HTR-8/SVneo (cell line): Measurements from ENCODE around the gene EFCAB6.

Source experiments
- DNase-seq: peaks from one replicate; pipeline ENCODE4 v3.0.0; 2011; ENCODE audit warnings: low spot score, mixed read lengths; ENCODE audit not compliant: insufficient read length
- FAIRE-seq: peaks from 2 replicates; lab custom pipeline; 2011; peaks lifted over from hg19 to GRCh38; lab: Jason Lieb, UNC

Gene EFCAB6

DNA sequence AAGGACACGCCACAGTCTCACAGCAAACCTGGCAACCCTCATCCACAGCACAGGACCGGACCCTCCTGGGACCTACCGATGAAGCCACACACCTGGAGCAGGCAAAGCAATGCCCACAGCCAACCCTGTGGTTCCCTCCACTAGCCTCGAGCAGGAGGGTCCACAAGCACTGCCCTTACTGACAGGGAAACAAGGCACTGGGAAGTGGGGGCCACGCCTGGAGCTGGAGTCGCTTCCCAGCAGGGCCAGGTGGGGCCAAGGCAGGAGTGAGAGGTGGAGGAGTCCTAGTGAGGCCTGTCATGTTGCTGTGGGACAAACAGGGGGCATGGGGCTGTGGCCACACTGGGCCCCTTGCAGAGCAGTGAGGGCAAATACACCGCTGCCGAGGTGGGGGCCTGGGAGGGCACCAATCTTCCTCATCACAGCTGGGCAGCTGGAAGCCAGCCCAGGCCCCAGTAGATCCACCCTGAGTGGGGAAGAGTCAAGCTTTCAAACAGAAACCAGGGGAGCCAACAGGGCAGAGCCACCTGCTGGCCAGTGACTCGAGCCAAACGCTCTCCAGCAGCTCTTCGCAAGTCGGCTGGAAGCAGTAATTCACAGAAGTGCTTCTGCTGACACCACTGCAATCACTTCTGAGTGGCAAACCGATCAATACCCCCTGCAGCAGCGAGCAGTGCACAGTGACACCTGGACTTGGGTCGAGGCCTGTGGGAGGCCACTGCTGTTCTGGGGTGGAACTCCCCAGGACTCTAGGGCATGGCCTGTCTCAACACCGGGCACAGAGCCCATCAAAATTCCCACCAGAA is 36.5 kb upstream of the EFCAB6 start:
- FAIRE-seq (no peak), DNase-seq (peak; percentile 24)

DNA sequence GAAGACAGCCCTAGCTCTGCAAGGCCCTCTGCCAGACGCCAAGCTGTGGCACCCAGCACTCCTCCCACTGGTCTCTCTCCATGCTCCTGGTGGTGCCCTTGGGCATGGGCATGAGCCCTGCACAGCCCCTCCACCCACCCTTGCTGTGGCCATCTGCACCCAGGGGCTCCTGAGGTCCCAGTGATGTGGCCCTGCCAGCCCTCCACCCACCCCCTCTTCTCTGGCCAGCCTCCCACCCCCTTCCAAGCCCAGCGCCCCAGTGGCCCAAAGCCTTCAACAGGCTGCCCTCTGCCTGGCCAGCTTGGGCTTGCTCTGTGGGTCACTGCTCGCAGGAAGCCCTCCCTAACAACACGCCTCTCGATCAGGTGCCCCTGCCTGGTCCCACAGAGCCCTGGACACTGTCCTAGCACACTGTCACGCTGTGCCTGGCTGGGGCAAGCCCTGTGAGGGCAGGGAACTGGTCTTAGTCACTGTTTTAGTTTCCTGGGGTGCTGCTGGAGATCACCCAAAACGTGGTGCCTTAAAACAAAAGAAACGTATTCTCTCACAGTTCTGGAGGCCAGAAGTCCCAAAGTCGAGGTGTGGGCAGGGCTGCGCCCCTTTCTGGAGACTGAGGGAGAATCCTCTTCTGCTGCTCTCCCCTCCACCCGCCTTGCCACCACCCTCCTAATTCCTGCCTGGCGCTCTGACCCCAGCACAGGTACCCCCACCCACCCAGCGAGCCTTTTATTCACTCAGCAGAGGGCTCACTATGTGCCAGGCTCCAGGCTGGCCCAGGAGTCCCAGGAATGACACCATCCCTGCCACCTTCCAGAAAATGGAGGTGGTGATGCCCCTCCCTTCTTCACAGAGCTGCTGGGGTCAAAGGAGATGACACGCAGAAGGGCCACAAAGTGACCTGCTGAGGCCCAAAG is 35.5 kb upstream of the EFCAB6 start:
- FAIRE-seq: no peak

DNA sequence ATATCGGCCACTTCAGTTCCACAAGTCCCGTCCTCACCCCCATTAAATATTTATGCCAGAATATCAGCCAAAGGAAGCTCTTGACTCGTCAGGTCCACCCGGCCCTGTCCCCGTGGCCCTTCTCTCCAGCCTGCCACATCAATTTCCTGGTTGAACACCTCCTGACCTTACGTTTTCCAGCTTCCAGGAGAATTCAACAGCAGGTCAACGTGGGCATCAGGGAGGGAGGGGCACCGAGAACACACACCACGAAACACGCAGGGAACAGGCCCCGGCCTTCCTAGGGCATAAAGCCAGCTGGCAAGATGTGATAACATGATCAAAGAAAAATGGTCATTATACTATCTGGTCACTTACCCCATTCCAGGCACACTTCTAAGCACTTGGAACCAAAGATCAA is 34.9 kb upstream of the EFCAB6 start:
- DNase-seq (no peak), FAIRE-seq (no peak)

More for the DNA sequence above, 35.5 kb upstream of the EFCAB6 start:
- DNase-seq: no peak

DNA sequence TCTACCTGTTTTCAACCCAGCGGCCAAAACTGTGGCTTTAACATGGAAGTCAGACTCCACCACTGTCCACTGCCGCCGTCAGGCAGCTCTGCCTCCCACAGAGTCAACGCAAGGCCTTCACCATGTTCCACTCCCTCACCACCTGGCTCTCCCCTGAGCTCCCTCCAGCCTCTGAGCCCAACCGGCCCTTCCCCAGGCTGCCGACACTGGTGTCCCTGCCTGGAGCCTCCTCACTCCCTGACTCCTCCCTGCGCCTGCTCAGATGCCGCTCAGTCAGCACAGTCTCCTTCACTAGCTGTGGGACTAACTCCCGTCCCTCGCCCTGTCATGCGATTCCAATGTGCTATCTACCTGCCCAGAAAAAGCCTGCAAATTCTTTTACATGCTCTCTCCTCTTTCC is 33.9 kb upstream of the EFCAB6 start:
- FAIRE-seq (no peak), DNase-seq (no peak)

DNA sequence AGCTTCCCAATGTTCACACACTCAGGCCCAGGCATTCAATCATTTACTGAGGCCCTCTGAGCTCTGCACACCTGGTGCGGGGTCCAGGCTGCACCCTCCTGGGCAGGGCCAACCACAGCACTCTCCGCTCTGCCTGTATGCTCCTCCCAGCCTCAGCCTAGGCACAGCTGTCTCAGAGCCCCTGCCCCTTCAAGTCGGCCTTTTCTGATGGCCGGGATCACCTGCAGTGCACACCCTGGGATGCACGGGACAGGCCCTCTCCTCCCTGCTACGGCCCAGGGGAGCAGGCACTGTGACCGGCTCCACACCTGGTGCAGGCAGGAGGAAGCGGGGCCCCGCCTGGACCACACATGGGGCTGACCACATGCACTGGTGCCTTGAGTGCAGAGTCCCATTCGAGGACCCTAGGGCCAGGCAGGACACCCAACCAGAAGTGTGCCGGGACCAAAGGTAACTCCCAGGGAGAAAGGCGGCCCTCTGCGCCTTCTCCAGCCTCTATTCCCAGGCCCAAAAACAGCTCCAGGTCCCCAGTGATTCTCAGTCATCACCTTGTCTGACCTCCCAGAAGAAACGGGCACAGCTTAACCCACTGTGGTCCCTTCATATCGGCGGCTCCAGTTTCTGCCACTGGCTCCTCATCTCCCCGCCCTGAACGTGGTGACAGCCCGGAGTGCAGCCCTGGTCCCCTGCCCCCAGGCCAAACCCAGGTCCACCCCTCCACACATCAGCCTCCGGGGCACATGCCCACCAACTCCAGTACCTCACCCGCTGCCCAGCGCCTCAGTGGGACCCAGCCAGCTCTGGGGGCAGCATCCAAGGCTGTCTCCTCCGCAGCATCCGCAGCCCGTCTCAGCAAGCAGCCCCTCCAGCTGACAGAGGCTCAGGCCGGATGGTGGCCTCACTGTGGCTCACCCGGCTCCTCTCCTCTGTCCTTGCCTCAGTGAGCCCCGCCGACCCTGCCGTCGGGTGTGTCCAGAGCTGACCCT is 32.7 kb upstream of the EFCAB6 start:
- DNase-seq: no peak
- FAIRE-seq: no peak

DNA sequence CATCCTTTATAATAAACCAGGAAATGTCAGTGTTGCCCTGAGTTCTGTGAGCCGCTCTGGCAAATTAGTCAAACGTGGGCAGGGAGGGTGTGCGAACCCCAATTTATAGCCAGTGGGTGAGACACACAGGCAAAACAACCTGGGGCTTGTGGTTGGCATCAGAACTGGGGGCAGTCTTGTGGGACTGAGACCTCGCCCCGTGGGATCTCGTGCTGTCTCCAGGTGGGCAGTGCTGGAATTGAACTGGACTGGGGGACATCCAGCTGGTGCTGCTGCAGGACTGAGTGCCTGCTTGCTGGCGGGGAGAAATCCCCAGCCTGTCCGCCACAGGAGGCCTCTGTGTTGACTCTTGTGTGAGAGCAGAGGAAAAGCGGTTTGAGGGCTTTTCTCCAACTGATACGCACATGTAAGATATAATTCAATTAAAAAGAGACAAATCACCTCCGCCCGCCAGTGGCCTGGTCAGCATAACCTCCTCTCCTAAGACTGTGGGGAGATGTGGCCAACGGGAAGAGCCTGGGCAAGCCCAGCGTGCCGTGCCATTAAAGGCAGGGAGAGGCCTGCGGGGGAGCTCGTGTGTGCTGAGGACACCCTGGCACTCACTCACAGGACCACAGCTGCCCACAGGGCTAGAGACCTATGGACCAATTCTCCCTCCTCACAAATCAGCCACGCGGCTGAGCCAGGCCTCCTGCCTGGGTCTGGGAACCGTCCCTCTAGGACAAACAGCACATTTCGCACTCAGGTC is 31.9 kb upstream of the EFCAB6 start:
- DNase-seq (no peak), FAIRE-seq (no peak)

DNA sequence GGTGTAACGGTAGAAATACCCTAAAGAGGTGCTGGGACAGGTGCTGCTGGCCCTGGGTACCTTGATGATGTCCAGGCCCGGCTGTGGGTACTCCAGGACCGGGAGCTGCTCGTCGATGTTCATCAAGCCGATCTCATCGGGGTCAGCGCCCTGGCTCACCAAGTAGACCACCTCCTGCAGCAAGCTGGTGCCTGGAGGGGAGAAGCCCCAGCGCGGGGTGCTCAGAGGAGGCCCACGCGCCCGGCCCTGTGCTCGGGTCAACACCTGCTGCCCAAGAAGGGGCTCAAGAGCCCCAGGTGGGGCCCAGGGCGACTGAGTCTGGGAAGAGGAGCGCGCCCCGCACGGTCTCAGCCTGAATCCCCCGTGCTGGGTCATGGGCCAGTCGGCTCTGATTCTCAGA is 29.6 kb upstream of the EFCAB6 start:
- FAIRE-seq (no peak), DNase-seq (no peak)

DNA sequence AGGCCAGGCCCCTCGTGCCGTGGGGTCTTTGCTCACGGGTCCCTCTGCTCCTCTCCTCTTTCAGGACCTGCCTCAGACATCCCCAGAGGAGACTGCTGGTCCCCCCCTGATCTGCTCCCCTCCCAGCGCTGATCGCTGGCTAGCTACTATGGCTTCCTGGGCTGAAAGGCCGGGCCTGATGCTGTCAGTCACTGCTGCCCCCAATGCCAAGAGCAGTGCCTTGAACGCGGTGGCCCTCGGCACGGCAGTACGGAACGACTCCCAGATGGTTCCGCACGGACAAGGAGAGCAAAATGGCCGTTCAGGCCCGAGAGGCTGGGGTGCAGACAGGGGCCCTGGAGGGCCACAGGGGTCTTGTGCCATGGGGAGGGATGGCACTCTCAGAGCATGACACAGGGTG is 28.7 kb upstream of the EFCAB6 start:
- DNase-seq (no peak), FAIRE-seq (no peak)

DNA sequence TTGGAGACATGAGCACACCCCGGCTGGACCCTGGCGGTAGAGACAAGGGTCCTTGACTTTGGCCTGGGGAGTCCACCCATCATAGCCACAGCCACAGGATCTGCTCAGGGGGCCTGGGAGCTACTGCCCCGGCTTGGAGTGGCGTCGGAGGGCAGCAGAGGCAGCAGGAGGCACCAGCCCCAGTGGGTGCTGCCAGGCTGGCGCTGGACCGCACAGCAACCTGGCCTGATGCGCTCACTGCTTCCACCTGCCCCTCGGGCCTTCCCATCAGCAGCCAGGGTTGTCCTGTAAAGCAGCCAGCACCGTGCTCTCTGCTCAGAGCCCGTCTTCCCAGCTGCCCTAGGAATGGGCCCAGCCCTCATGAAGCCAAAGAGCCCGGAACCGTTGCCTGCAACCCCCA is 28.3 kb upstream of the EFCAB6 start:
- DNase-seq: no peak
- no peak for FAIRE-seq

DNA sequence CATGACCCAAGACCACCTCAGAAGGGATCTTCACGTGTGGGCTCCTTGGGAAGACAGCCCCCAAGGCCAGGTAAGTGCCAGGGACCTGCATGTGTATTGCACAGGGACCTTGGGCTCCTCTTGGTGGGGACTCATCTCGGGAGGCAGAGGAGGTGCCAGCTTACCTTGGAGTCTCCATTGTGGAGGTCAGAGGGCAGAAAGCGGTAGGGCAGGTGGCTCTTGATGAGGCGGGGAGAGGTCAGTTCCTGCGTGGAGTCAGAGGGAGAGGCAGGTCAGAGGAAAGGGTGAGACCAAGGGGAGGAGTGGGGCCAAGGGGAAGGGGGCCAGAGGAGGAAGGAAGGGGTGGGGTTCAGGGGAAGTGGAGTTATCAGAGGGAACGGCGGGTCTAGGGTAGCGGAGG is 27.7 kb upstream of the EFCAB6 start:
- FAIRE-seq (no peak), DNase-seq (no peak)

DNA sequence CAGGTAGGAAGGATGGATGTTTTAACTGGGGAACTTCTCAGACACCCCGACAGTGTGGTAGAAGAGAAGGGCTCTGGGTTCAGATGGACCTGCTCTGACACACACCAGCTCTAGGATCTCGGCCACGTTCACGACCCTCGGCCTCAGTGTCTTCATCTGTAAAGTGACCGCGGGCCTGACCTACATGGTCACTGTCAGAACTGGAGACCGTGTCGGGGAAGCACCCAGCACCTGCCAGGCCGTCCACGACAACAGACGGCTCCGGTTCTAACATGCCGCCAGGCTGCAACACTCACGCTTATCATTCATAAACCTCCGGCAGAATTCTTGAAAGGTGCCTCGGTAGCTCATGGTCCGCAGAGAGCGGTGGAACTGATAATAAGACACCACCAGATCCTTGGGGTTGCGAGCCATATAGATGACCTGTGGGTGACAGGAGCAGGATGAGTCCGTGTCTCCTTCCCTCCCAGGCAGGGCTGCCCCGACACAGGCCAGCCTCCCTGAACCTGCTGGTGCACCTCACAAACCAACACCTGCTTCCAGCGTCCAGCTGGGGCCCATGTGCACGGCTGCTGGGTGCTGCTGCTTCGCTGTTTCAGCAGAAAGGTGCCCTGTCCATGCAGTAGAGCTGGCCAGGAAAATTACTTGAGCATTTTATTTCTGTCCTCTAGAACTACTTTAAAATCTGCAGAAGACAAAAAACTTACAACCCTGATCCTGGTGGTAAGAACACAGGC is 26.6 kb upstream of the EFCAB6 start:
- DNase-seq (no peak), FAIRE-seq (no peak)

DNA sequence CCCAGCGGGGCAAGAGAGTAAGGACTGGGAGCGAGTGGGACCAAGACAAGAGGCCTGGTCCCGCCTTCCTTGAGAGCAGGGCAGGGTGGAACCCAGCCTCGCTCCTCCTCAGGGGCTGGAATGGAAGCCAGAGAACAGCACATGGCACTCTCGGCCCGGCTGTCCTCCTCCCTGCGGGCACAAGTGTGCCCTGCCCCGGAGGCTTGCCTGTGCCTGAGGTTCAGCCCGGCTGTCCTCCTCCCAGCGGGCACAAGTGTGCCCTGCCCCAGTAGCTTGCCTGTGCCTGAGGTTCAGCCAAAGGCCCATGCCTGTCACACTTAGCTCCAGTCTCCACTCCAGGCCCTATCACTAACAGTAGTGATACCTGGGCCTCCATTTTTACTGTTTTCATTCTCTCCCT is 26.1 kb upstream of the EFCAB6 start:
- no peak for FAIRE-seq
- DNase-seq: no peak

DNA sequence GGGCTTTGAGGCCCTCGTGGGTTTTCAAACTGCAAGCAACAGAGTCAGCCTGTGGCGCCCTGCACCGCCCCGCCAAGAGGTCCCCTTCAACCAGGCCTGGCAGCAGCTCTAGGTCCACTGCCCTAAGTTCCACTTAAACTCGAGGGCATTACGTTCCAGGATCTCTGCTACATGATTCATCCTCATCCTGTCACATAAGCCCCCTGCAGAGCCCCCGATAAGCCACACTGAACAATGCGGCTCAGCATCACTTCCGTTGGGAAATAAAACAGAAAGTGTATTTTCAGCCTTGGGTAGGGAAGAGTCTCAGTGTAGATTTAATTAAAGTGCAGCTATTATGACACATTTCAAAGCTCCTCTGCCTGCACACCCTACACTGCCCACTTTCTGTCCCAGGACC is 25.6 kb upstream of the EFCAB6 start:
- DNase-seq: no peak
- FAIRE-seq: no peak

DNA sequence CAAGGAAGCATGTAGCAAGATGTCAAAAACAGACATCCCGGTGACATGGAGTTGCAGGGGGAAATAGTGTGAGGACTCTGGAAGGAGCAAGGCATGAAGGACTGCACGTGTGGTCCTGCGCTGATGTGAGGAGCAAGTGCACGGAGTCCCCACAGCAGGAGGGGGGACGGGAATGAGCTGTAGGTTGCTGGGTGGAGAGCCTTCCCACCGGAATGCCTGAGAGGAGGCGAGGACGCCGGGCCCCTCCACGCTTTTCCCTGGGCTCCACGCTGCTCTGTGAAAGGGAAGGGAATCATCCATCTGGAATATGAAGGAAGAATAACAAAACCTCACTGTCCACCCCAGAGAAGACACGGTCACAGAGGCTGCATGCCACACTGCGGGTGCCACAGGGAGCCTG is 23.6 kb upstream of the EFCAB6 start:
- DNase-seq (no peak), FAIRE-seq (no peak)

DNA sequence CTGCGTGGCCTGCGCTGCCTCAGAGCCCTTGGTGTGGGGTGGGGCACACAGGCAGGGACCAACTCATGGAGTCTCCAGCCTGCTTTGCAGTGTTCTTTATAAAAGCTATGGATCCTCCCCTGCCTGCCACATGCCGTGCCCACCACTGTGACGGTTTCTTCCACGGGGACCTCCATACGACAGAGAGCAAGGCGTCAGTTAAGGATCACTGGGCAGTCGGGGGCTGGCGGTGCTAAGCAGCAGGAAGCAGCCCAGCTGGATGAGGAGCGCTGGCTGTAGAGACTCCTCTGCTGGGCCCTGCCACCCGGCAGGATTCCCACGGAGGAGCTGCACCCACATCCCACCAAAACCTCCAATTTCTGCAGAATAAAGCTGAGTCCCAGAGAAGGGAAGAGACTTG is 23.1 kb upstream of the EFCAB6 start:
- FAIRE-seq (no peak), DNase-seq (no peak)

DNA sequence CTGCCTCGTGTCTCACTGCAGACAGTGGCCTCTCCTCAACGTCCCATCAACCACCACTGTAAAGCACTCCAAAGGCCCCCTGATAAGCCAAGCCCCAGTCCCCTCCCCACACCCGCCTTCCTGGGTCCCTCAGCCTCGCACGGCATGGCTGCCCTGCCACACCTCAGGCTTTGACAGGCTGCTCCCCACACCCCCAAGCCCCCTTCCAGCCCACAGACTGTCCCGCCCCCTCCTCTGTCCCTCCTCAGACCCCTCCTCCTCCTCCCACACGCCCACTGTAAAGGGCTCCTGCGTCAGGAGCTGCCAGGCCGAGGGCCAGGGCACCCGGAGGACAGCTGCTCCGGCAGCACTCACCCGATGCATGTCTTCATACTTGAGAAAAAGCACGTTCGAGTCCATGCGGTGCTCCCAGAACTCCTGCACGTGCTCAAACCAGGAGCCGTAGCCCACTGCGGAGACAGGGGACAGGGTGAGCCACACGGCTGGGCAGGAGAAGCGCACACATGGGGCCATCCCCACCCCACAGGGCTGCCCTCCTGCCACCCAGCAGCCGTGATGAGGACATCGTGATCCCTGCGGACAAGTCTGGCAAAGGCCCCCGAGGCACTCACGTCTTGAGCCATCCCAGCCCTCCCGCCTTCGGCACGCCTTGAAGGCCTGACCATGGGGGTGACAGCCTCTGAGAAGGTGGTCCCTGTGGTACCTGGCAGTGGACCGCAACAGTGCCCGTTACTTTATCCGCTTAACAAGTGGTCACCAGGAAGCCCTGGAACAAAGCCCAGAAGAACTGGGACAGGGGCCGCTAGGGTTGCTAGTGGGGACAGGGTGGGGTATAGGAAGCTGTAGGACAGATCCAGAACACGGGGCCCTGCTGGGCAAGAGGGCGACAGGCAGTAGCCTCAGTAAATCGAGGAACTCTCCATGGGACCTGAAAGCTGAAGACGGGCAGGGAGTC is 21.5 kb upstream of the EFCAB6 start:
- DNase-seq: no peak
- FAIRE-seq: no peak

DNA sequence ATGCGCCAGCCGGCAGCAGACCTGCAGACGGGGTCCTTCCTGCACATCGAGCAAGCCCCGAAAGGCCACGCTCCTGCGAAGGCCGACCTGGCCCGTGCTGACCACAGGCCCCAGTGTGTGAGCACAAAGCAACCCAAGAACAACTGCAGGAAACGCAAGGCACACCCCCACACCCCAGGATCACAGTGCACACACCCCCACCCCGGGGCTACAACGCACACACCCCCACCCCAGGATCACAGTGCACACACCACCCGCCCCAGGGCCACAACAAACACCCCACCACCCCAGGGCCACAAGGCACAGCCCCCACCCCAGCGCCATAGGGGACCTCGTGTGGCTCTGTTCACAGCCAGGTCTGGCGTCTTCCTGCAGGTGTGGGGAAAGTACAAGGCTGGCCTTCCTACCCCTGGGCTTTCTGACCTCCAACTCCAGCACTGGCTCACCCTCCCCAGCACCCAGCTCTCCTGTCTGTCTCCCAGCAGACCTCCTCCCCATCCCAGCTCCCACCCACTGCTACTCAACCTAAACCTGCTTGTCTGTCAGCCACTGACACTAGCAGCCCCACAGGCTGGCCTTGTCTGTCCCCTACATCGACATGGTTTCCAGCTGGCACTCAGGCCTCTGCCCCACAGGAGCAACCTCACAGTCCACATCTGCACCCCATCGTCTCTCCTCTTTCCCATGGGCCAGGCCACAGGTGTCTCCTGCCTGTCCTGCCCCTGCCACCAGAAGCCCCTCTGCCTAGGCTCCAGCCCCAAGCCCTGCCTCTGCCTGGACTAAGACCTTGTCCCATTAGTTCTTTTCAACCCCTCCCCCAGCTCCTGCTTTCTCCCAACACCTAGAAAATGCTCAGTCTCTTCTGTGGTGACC is 20.5 kb upstream of the EFCAB6 start:
- no peak for DNase-seq
- no peak for FAIRE-seq
